A549 treated with AZD9567 at 1 μM for 4 hours (cell line): ENCODE data around the gene WDR27. TPM values are rescaled to one million over a fixed set of nuclear protein-coding genes. Genes with fewer than 3 reads are reported as not detected.

Source experiments
- total RNA-seq: library from RNA; stranded (reverse); fragments of 200-300 nt; extraction: Qiagen RNA extraction; gene quantifications from 5 replicates; pipeline ENCODE4 v1.2.3, GENCODE V29; 2022; ENCODE audit not compliant: insufficient read depth

Gene WDR27
- 5.4 to 15.0 TPM (median 13.4 TPM) in 5 replicates for total RNA-seq

DNA sequence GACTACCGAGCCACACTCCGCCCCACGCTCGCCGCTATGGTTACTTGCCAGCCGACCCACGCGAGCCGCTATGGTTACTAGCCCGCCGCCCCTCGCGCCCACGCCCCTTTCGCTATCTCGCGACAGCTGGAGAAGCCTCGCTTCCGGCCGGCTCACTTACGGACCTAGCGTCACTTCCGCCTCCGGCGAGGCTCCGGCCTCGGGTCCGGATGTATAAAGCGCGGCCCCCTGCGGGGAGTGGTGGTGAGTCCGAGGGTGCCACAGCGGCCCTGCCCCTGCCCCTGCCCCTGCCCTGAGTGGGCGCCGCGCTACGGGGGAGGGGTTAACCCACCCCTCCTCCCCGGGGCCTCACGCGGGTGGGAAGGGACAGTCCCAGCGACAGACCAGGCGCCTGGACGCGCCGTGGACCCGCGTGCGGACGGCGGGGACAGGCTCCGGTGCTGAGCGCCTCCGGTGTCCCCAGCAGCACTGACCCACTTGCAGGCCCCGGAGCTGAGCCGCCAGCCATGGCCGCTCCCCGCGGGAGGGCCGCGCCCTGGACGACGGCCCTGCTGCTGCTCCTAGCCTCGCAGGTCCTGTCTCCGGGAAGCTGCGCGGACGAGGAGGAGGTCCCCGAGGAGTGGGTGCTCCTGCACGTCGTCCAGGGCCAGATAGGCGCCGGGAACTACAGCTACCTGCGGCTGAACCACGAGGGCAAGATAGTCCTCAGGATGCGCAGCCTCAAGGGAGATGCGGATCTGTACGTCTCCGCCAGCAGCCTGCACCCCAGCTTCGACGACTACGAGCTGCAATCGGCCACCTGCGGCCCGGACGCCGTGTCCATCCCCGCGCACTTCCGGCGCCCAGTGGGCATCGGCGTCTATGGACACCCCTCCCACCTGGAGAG lies at the start of gene WDR27, which contains the start of gene C6orf120:
TSS of gene WDR27 (minus strand) at position 76 of the 886 bp plus-strand sequence. CDS start 13,024 bp downstream, outside the sequence.
TSS of gene C6orf120 (plus strand) at position 173 of the 886 bp plus-strand sequence. CDS start at position 507, 334 bp downstream.

DNA sequence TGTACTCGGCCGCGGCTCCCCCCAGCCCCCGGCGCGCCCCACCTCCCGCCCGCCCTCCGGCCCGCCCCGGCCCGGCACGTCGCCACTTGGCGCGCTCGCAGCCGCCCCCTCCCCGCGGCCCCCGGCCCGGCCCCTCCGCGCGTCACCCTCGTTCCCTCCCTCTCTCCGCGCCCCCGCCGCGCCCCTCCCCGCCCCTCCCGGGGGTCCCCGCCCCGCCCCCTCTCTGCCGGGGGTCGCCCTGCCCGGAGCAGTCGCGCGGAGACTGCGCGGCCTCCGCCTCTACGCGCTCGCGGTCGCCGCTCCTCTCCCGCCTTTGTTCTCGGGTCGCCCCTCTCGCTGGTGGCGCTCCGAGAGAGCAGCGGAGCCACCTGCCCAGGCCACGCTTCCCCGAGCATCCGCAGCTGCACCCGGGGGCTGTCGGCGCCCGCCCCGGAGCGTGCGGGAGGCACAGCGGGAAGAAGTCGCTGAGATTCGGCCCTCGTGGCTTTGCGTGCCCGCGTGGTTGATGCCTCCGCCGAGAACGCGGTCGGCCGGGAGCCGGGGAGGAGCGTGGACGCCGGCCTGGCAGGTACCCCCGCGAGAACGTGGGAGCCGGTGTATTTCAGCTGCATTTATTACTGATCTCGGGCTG lies 22.8 kb upstream of the WDR27 start, which contains the start of gene PHF10:
TSS of gene PHF10 (minus strand) at position 7 of the 631 bp plus-strand sequence. CDS start 569 bp downstream, outside the sequence.

Other genes starting within 250 kb of the WDR27 start
- 10.2 to 14.5 TPM (median 13.7 TPM) in 5 replicates for gene C6orf120, start 97 bp upstream of the WDR27 start, total RNA-seq
- gene PHF10, start 22.5 kb upstream of the WDR27 start, total RNA-seq: 19.8 to 24.1 TPM (median 22.0 TPM) in 5 replicates
- gene DYNLT2, start 49.5 kb upstream of the WDR27 start, total RNA-seq: 0.47 to 0.87 TPM (median 0.63 TPM) in 4 of 5 replicates, not detected in the other
- gene ERMARD, start 49.6 kb upstream of the WDR27 start, total RNA-seq: 6.7 to 11.1 TPM (median 7.5 TPM) in 5 replicates